ENCODE measurements around the gene RAB11FIP4. TPM values are rescaled to one million over a fixed set of nuclear protein-coding genes. Genes with fewer than 3 reads are reported as not detected.
A peak's percentile ranks its signal among the peaks of the same experiment; 100 is the strongest.

Gene RAB11FIP4
- total and polyA plus RNA-seq, 9 of the 15 experiments (the other 6 are each of a cell fraction or from before 2014, with no cell fraction given): 0.62 to 16.6 (median 8.9) TPM

DNA sequence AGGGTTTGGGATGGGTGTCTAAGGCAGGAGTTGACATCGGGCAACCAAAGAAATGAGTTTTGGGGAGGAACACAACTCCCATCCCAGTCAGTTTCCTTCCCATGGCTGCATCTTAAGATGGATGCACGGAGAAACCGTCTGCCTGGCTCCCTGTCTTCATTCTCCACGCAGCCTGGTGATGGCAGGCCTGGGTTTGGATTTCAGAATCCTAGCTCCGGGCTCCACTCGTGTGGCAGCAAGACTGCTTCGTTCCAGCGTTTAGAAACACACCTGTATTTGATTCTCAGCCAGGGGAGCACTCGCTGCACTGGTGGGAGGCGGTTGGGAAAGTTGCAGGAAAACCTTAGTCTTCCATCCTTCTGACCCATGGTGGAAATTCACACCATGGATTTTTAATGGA lies 141.1 kb downstream of the RAB11FIP4 start (continued):
- TF ChIP-seq ZNF121 (CRISPR knock-in tag; conservative IDR thresholded peaks at IDR 0.05) (no peak), GATA2 (CRISPR knock-in tag; IDR thresholded peaks at IDR 0.05) (no peak), GABPB2 (CRISPR knock-in tag; conservative IDR thresholded peaks at IDR 0.05) (no peak), ZNF232 (CRISPR knock-in tag; IDR thresholded peaks at IDR 0.05) (no peak), CBFA2T2 (conservative IDR thresholded peaks at IDR 0.05) (no peak), NR2F6 (CRISPR knock-in tag; IDR thresholded peaks at IDR 0.05) (no peak), ZNF75A (CRISPR knock-in tag; IDR thresholded peaks at IDR 0.05) (no peak)

GRCh38 chr17:31533546-31534155 lies 142.2 kb downstream of the RAB11FIP4 start:
- BruUV-seq (replicated peaks): no TSS peak
- Histone ChIP-seq H3K9me3 (replicated peaks; ENCODE audit: control insufficient read depth, insufficient read depth, low read depth, low read length) (no peaks in the 10 kb centered on the region), H3K9ac (ENCODE audit: insufficient read depth in 1 of 2, low read depth in 2 of 2, low read length in 2 of 2) (peak overlapping the region in 1 of 2 experiments; percentile 5; a peak in 1 of 4 replicates), H3K9me1 (ENCODE audit: control insufficient read depth, insufficient read depth, low read length) (no peaks in the 10 kb centered on the region), H3K36me3 (ENCODE audit: control insufficient read depth, insufficient read depth, low read length) (0 out of 3 replicates have a peak, but pooled peaks cover 3% of the 10 kb centered on the region), H3K4me3 (no peak overlapping the region), H3K4me2 (ENCODE audit: insufficient read depth, low read length) (no peak overlapping the region), H4K20me1 (replicated peaks; ENCODE audit: control insufficient read depth, insufficient read depth, low read length) (peaks cover 7% of the 10 kb centered on the region; the same call in 1 of the 2 replicates), H3K4me1 (replicated peaks in 1 of 2; ENCODE audit: control insufficient read depth in 2 of 2, insufficient read depth in 2 of 2, low read length in 2 of 2) (peaks cover 0 to 8% of the 10 kb centered on the region in 2 experiments; a peak in 1 of 5 replicates), H3K79me2 (ENCODE audit: control insufficient read depth, insufficient read depth, low read length) (no peaks in the 10 kb centered on the region), H3K27ac (ENCODE audit: extremely low read depth, low read depth, low read length) (no peak overlapping the region), H3K27me3 (ENCODE audit: control insufficient read depth in 2 of 2, insufficient read depth in 2 of 2, low read length in 2 of 2) (peaks cover 0 to 16% of the 10 kb centered on the region in 2 experiments; a peak in 2 of 5 replicates), H2AFZ (ENCODE audit: low read depth, low read length) (no peak overlapping the region)
- POLR2A ChIA-PET: interaction anchor here (0.5 to 1.3 kb wide), 6 partner anchors 11 to 136 kb away, joined by 3 to 5 read pairs (median 3); no protein-coding TSS in a partner anchor
- ATAC-seq: peak; percentile 83
- peak; percentile 59 to 76 (median 70) for DNase-seq (ENCODE audit: extremely low read depth in 1 of 4, low spot score in 3 of 4)
- CTCF ChIA-PET (ENCODE audit: low intra/inter-chr PET ratio): interaction anchor here (1.5 kb wide), 1 partner anchor 309 kb away, joined by 7 read pairs; no protein-coding TSS in a partner anchor
- peak; percentile 19 for FAIRE-seq
- intact Hi-C loops (cut with micrococcal nuclease): loop anchor here (5.0 kb wide), 1 partner anchor 309 kb away; no protein-coding TSS in a partner anchor
- WGBS (ENCODE audit: insufficient coverage, low coverage, missing lambda C conversion rate): 5% methylated on average over 10 of the region's 10 CpGs
- in situ Hi-C loops (cut with MboI): no loop called here
- no peak for TF ChIP-seq BRD4 (IDR thresholded peaks at IDR 0.05)
- TF ChIP-seq, protein P1, sequence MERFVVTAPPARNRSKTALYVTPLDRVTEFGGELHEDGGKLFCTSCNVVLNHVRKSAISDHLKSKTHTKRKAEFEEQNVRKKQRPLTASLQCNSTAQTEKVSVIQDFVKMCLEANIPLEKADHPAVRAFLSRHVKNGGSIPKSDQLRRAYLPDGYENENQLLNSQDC (CRISPR knock-in tag; IDR thresholded peaks at IDR 0.05): no peak
- no peak for TF ChIP-seq ZNF655 (CRISPR knock-in tag; IDR thresholded peaks at IDR 0.05)
- TF ChIP-seq MAFF (IDR thresholded peaks at IDR 0.05; ENCODE audit: low read length): no peak
- TF ChIP-seq HDGF (IDR thresholded peaks at IDR 0.05): no peak
- TF ChIP-seq RBBP5 (IDR thresholded peaks at IDR 0.05; ENCODE audit: borderline replicate concordance, insufficient read depth, low read length, poor library complexity, severe bottlenecking): no peak
- TF ChIP-seq ZFP36 (IDR thresholded peaks at IDR 0.05; ENCODE audit: low read depth, low read length, partially characterized antibody): peak; percentile 25
- TF ChIP-seq KLF13 (tag; IDR thresholded peaks at IDR 0.05; ENCODE audit: borderline replicate concordance, low read depth): no peak
- no peak for TF ChIP-seq MAFK (IDR thresholded peaks at IDR 0.05; ENCODE audit: low read length)
- TF ChIP-seq, protein P2, sequence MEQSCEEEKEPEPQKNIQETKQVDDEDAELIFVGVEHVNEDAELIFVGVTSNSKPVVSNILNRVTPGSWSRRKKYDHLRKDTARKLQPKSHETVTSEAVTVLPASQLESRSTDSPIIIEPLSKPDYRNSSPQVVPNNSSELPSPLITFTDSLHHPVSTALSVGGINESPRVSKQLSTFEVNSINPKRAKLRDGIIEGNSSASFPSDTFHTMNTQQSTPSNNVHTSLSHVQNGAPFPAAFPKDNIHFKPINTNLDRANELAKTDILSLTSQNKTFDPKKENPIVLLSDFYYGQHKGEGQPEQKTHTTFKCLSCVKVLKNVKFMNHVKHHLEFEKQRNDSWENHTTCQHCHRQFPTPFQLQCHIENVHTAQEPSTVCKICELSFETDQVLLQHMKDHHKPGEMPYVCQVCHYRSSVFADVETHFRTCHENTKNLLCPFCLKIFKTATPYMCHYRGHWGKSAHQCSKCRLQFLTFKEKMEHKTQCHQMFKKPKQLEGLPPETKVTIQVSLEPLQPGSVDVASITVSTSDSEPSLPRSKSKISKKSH (CRISPR knock-in tag; IDR thresholded peaks at IDR 0.05): no peak
- no peak for TF ChIP-seq ESRRB (CRISPR knock-in tag; IDR thresholded peaks at IDR 0.05; ENCODE audit: borderline replicate concordance)

Data from K562 (cell line).